Measurements from ENCODE around the gene AAGAB. TPM values are rescaled to one million over a fixed set of nuclear protein-coding genes. Genes with fewer than 3 reads are reported as not detected.

Gene AAGAB
- total and polyA plus RNA-seq, 2 donors (not counting 1 experiment from before 2014, with no cell fraction given): 9.4 to 25.0 TPM

DNA sequence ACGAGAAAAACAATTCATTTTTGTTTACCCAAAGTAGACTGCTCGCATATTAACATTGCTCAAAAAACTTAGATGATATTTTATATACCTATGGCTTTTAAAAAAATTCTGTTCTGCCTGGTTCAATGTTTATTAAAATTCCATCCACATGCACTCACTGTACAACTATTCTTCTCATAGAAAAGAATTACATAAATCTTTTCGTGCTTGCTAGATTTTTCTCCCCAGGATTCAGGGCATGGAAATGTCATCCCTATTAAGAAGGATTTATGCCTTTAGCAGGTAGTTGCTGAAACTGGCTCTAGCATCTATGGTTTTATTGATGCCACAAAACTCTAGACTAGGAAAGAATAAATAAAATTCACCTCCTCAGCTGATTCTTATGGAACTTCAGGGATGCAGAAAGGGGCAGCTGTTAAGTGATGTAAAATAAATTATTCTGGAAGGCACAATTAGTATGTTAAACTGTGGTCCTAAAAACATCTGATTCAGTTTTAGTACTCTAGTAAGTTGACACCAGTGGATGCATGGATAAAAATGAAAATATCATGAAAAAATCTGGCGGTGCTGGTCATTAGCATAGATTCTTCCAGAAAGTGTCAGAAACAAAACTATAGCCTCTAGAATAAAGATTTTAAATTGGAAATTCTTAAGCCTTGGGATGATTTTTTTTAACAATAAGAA, 41.6 kb downstream of the AAGAB start:
- Mint-ChIP-seq H3K27me3 (no peaks in the 10 kb centered on the region), H3K4me3 (no peak overlapping the region), H3K9me3 (ENCODE audit: insufficient read depth) (no peaks in the 10 kb centered on the region), H3K27ac (no peak overlapping the region), H3K4me1 (no peaks in the 10 kb centered on the region)
- Histone ChIP-seq H2AFZ (ENCODE audit: insufficient read depth, low read depth, low read length, poor library complexity, severe bottlenecking) (no peak overlapping the region), H3K4me3 (ENCODE audit: control extremely low read depth in 1 of 5, extremely low read depth in 1 of 5, insufficient read depth in 1 of 5, low read depth in 2 of 5, low read length in 4 of 5) (no peak overlapping the region), H3K27me3 (replicated peaks in 1 of 4; ENCODE audit: control extremely low read depth in 1 of 4, control insufficient read depth in 3 of 4, insufficient read depth in 4 of 4, low read length in 3 of 4) (no peaks in the 10 kb centered on the region), H3K9me3 (ENCODE audit: control extremely low read depth in 1 of 3, control insufficient read depth in 2 of 3, insufficient read depth in 1 of 3, low read length in 2 of 3) (no peaks in the 10 kb centered on the region), H3K79me2 (ENCODE audit: control insufficient read depth, insufficient read depth, low read length) (no peaks in the 10 kb centered on the region), H3K27ac (ENCODE audit: low read length in 2 of 2) (no peak overlapping the region), H3K4me2 (replicated peaks; ENCODE audit: low read depth, low read length, poor library complexity, severe bottlenecking) (no peak overlapping the region), H3K36me3 (replicated peaks in 1 of 2; ENCODE audit: control extremely low read depth in 1 of 2, control insufficient read depth in 1 of 2, extremely low read depth in 1 of 2, insufficient read depth in 2 of 2, low read length in 1 of 2) (peaks cover 0 to 13% of the 10 kb centered on the region in 2 experiments), H4K20me1 (ENCODE audit: control insufficient read depth, insufficient read depth, low read length, poor library complexity, severe bottlenecking) (no peaks in the 10 kb centered on the region), H3K4me1 (ENCODE audit: control insufficient read depth in 2 of 2, insufficient read depth in 2 of 2, low read length in 2 of 2) (no peaks in the 10 kb centered on the region), H3K9ac (ENCODE audit: low read length) (no peak overlapping the region)
- POLR2A ChIA-PET: no interaction called here
- DNase-seq (no peak), ATAC-seq (ENCODE audit: low read depth) (no peak)
- whole genome bisulfite sequencing (ENCODE audit: insufficient coverage): no CpG with 5 or more reads among the region's 4 CpGs
- intact Hi-C loops (cut with micrococcal nuclease): no loop called here
- TF ChIP-seq CTCF (IDR thresholded peaks at IDR 0.05): no peak
- no peak for TF ChIP-seq EZH2 (IDR thresholded peaks at IDR 0.05; ENCODE audit: borderline replicate concordance, insufficient read depth, low read depth, low read length, poor library complexity, severe bottlenecking)
- CTCF ChIA-PET: no interaction called here

- Histone ChIP-seq H3K4me3 (ENCODE audit: control extremely low read depth in 1 of 5, extremely low read depth in 1 of 5, insufficient read depth in 1 of 5, low read depth in 2 of 5, low read length in 4 of 5) (no peak overlapping the region), H3K9ac (ENCODE audit: low read length) (no peak overlapping the region), H3K4me1 (ENCODE audit: control insufficient read depth in 2 of 2, insufficient read depth in 2 of 2, low read length in 2 of 2) (no peaks in the 10 kb centered on the region), H3K4me2 (replicated peaks; ENCODE audit: low read depth, low read length, poor library complexity, severe bottlenecking) (no peak overlapping the region), H3K9me3 (ENCODE audit: control extremely low read depth in 1 of 3, control insufficient read depth in 2 of 3, insufficient read depth in 1 of 3, low read length in 2 of 3) (no peaks in the 10 kb centered on the region), H2AFZ (ENCODE audit: insufficient read depth, low read depth, low read length, poor library complexity, severe bottlenecking) (no peak overlapping the region), H3K27me3 (replicated peaks in 1 of 4; ENCODE audit: control extremely low read depth in 1 of 4, control insufficient read depth in 3 of 4, insufficient read depth in 4 of 4, low read length in 3 of 4) (no peaks in the 10 kb centered on the region), H3K79me2 (ENCODE audit: control insufficient read depth, insufficient read depth, low read length) (no peaks in the 10 kb centered on the region), H4K20me1 (ENCODE audit: control insufficient read depth, insufficient read depth, low read length, poor library complexity, severe bottlenecking) (no peaks in the 10 kb centered on the region), H3K27ac (ENCODE audit: low read length in 2 of 2) (no peak overlapping the region), H3K36me3 (replicated peaks in 1 of 2; ENCODE audit: control extremely low read depth in 1 of 2, control insufficient read depth in 1 of 2, extremely low read depth in 1 of 2, insufficient read depth in 2 of 2, low read length in 1 of 2) (peaks cover 0 to 13% of the 10 kb centered on the region in 2 experiments)
- no peak for DNase-seq
- POLR2A ChIA-PET: no interaction called here
- Mint-ChIP-seq H3K27me3 (no peaks in the 10 kb centered on the region), H3K4me1 (no peaks in the 10 kb centered on the region), H3K9me3 (ENCODE audit: insufficient read depth) (no peaks in the 10 kb centered on the region), H3K4me3 (no peak overlapping the region), H3K27ac (no peak overlapping the region)
- no peak for ATAC-seq (ENCODE audit: low read depth)
- TF ChIP-seq EZH2 (IDR thresholded peaks at IDR 0.05; ENCODE audit: borderline replicate concordance, insufficient read depth, low read depth, low read length, poor library complexity, severe bottlenecking) (no peak), CTCF (IDR thresholded peaks at IDR 0.05) (no peak)
- CTCF ChIA-PET: no interaction called here
- intact Hi-C loops (cut with micrococcal nuclease): no loop called here
- WGBS (ENCODE audit: insufficient coverage): 97% methylated on average over 5 of the region's 5 CpGs
Observed at GRCh38 chr15:67210555-67211168, 43.8 kb downstream of the AAGAB start.

Measured in B cell (primary cell).